ENCODE measurements around the gene BNIPL. TPM values are rescaled to one million over a fixed set of nuclear protein-coding genes. Genes with fewer than 3 reads are reported as not detected.
A peak's percentile ranks its signal among the peaks of the same experiment; 100 is the strongest.

Gene BNIPL
- total RNA-seq, 4 donors from 2014 or later = 196 to 492 (median 251) TPM

GRCh38 chr1:151000408-151000807 lies 36.0 kb upstream of the BNIPL start:
- Histone ChIP-seq H3K36me3 (peaks cover 57% of the 10 kb centered on the region), H3K27ac (no peak overlapping the region), H3K4me3 (no peak overlapping the region), H3K27me3 (no peaks in the 10 kb centered on the region), H3K4me1 (peaks cover 43% of the 10 kb centered on the region), H3K9me3 (no peaks in the 10 kb centered on the region)
- DNase-seq (ENCODE audit: low spot score in 2 of 2) = no peak
- WGBS = 93% methylated on average over 3 of the region's 3 CpGs
- no peak for TF ChIP-seq POLR2AphosphoS5 (IDR thresholded peaks at IDR 0.05)
- TF ChIP-seq CTCF (IDR thresholded peaks at IDR 0.05) = no peak
- TF ChIP-seq EP300 (IDR thresholded peaks at IDR 0.05) = no peak
- no peak for TF ChIP-seq POLR2A (IDR thresholded peaks at IDR 0.05)

- Histone ChIP-seq H3K9me3 (no peaks in the 10 kb centered on the region), H3K4me1 (peaks cover 43% of the 10 kb centered on the region), H3K27me3 (no peaks in the 10 kb centered on the region), H3K36me3 (peaks cover 57% of the 10 kb centered on the region), H3K4me3 (no peak overlapping the region), H3K27ac (no peak overlapping the region)
- WGBS = 65% methylated on average over 4 of the region's 4 CpGs
- no peak for DNase-seq (ENCODE audit: low spot score in 2 of 2)
- TF ChIP-seq CTCF (IDR thresholded peaks at IDR 0.05) (no peak), EP300 (IDR thresholded peaks at IDR 0.05) (no peak), POLR2A (IDR thresholded peaks at IDR 0.05) (no peak), POLR2AphosphoS5 (IDR thresholded peaks at IDR 0.05) (no peak)
Measured at GRCh38 chr1:151001602-151002001, 34.8 kb upstream of the BNIPL start.

- Histone ChIP-seq H3K27ac (no peak overlapping the region), H3K36me3 (peaks cover 54% of the 10 kb centered on the region), H3K4me3 (no peak overlapping the region), H3K27me3 (no peaks in the 10 kb centered on the region), H3K4me1 (peaks cover 46% of the 10 kb centered on the region), H3K9me3 (no peaks in the 10 kb centered on the region)
- TF ChIP-seq EP300 (IDR thresholded peaks at IDR 0.05) (no peak), POLR2AphosphoS5 (IDR thresholded peaks at IDR 0.05) (no peak), POLR2A (IDR thresholded peaks at IDR 0.05) (no peak), CTCF (IDR thresholded peaks at IDR 0.05) (no peak)
- WGBS = 67% methylated on average over 2 of the region's 3 CpGs
- no peak for DNase-seq (ENCODE audit: low spot score in 2 of 2)
Measured at GRCh38 chr1:151002051-151002450, 34.3 kb upstream of the BNIPL start.

- Histone ChIP-seq H3K4me3 (peak overlapping the region; percentile 10), H3K27me3 (no peaks in the 10 kb centered on the region), H3K27ac (no peak overlapping the region), H3K9me3 (no peaks in the 10 kb centered on the region), H3K36me3 (peaks cover 48% of the 10 kb centered on the region), H3K4me1 (peaks cover 52% of the 10 kb centered on the region)
- 53% methylated on average over 2 of the region's 2 CpGs for WGBS
- TF ChIP-seq POLR2AphosphoS5 (IDR thresholded peaks at IDR 0.05) (no peak), EP300 (IDR thresholded peaks at IDR 0.05) (no peak), POLR2A (IDR thresholded peaks at IDR 0.05) (no peak), CTCF (IDR thresholded peaks at IDR 0.05) (no peak)
- no peak for DNase-seq (ENCODE audit: low spot score in 2 of 2)
Measured at GRCh38 chr1:151002611-151003010, 33.8 kb upstream of the BNIPL start.

- H3K27ac ChIP-seq = no peak overlapping the region
- peaks cover 42% of the 10 kb centered on the region for H3K36me3 ChIP-seq
- H3K4me3 ChIP-seq = peak overlapping the region; percentile 10
- no peak for DNase-seq (ENCODE audit: low spot score in 2 of 2)
- H3K9me3 ChIP-seq = no peaks in the 10 kb centered on the region
- peaks cover 57% of the 10 kb centered on the region for H3K4me1 ChIP-seq
- TF ChIP-seq POLR2AphosphoS5 (IDR thresholded peaks at IDR 0.05) = no peak
- TF ChIP-seq POLR2A (IDR thresholded peaks at IDR 0.05) = no peak
- TF ChIP-seq EP300 (IDR thresholded peaks at IDR 0.05) = no peak
- no peaks in the 10 kb centered on the region for H3K27me3 ChIP-seq
Measured at GRCh38 chr1:151003180-151003579, 33.2 kb upstream of the BNIPL start.

GRCh38 chr1:151005729-151006319 lies 30.6 kb upstream of the BNIPL start:
- H3K36me3 ChIP-seq = peaks cover 18% of the 10 kb centered on the region
- H3K27me3 ChIP-seq = no peaks in the 10 kb centered on the region
- H3K4me3 ChIP-seq = peak overlapping the region; percentile 65
- peak overlapping the region; percentile 91 for H3K27ac ChIP-seq
- TF ChIP-seq POLR2AphosphoS5 (IDR thresholded peaks at IDR 0.05) = no peak
- no peak for TF ChIP-seq POLR2A (IDR thresholded peaks at IDR 0.05)
- no peak for TF ChIP-seq EP300 (IDR thresholded peaks at IDR 0.05)
- TF ChIP-seq CTCF (IDR thresholded peaks at IDR 0.05) = no peak
- no peaks in the 10 kb centered on the region for H3K9me3 ChIP-seq
- H3K4me1 ChIP-seq = peaks cover 69% of the 10 kb centered on the region
- 3% methylated on average over 4 of the region's 4 CpGs for WGBS
- no peak for DNase-seq (ENCODE audit: low spot score in 2 of 2)
